ENCODE measurements around the gene LCMT1. TPM values are rescaled to one million over a fixed set of nuclear protein-coding genes. Genes with fewer than 3 reads are reported as not detected.

LCMT1 gene
- total and polyA plus RNA-seq, 9 of the 15 experiments (the other 6 are each of a cell fraction or from before 2014, with no cell fraction given), result 20.0 to 42.8 (median 32.3) TPM

- in situ Hi-C loops (cut with MboI), result no loop called here
- BruUV-seq (replicated peaks), result no TSS peak
Observed at GRCh38 chr16:25134166-25134700, 22.7 kb downstream of the LCMT1 start.

More at GRCh38 chr16:25134166-25134700, 22.7 kb downstream of the LCMT1 start:
- Histone ChIP-seq H3K9me1 (ENCODE audit: control insufficient read depth, insufficient read depth, low read length) (no peaks in the 10 kb centered on the region), H3K36me3 (ENCODE audit: control insufficient read depth, insufficient read depth, low read length) (peaks cover 25% of the 10 kb centered on the region), H2AFZ (ENCODE audit: low read depth, low read length) (no peak overlapping the region), H3K9me3 (replicated peaks; ENCODE audit: control insufficient read depth, insufficient read depth, low read depth, low read length) (no peaks in the 10 kb centered on the region), H3K4me1 (replicated peaks in 1 of 2; ENCODE audit: control insufficient read depth in 2 of 2, insufficient read depth in 2 of 2, low read length in 2 of 2) (no peaks in the 10 kb centered on the region), H3K9ac (ENCODE audit: insufficient read depth in 1 of 2, low read depth in 2 of 2, low read length in 2 of 2) (no peak overlapping the region), H3K27ac (ENCODE audit: extremely low read depth, low read depth, low read length) (no peak overlapping the region), H3K27me3 (ENCODE audit: control insufficient read depth in 2 of 2, insufficient read depth in 2 of 2, low read length in 2 of 2) (no peaks in the 10 kb centered on the region), H3K4me3 (no peak overlapping the region), H4K20me1 (replicated peaks; ENCODE audit: control insufficient read depth, insufficient read depth, low read length) (no peaks in the 10 kb centered on the region), H3K79me2 (ENCODE audit: control insufficient read depth, insufficient read depth, low read length) (no peaks in the 10 kb centered on the region), H3K4me2 (ENCODE audit: insufficient read depth, low read length) (no peak overlapping the region)
- FAIRE-seq, result no peak
- 69% methylated on average over 4 of the region's 4 CpGs for WGBS (ENCODE audit: insufficient coverage, low coverage, missing lambda C conversion rate)
- no peak for DNase-seq (ENCODE audit: extremely low read depth in 1 of 4, low spot score in 3 of 4)
- ChIA-PET POLR2A (interaction anchor here (0.5 to 0.6 kb wide), 2 partner anchors 20 to 61 kb away, joined by 3 read pairs; no protein-coding TSS in a partner anchor), CTCF (ENCODE audit: low intra/inter-chr PET ratio) (no interaction called here)
- ATAC-seq, result no peak
- intact Hi-C loops (cut with micrococcal nuclease), result no loop called here
- TF ChIP-seq BRD9 (IDR thresholded peaks at IDR 0.05; ENCODE audit: low read depth, partially characterized antibody) (no peak), ZBTB9 (CRISPR knock-in tag; IDR thresholded peaks at IDR 0.05) (no peak), BCOR (IDR thresholded peaks at IDR 0.05) (no peak), MAFF (IDR thresholded peaks at IDR 0.05; ENCODE audit: low read length) (no peak), HNRNPK (IDR thresholded peaks at IDR 0.05; ENCODE audit: low read depth, low read length, poor library complexity, severe bottlenecking) (no peak), CREBBP (IDR thresholded peaks at IDR 0.05; ENCODE audit: low read depth, low read length) (no peak), GABPB2 (CRISPR knock-in tag; conservative IDR thresholded peaks at IDR 0.05) (no peak), E2F3 (CRISPR knock-in tag; IDR thresholded peaks at IDR 0.05) (no peak), NFE2L1 (tag; IDR thresholded peaks at IDR 0.05; ENCODE audit: borderline replicate concordance, low read depth) (no peak), ZBTB12 (CRISPR knock-in tag; IDR thresholded peaks at IDR 0.05) (no peak), TAF15 (IDR thresholded peaks at IDR 0.05; ENCODE audit: low read depth, low read length) (no peak), ZNF668 (CRISPR knock-in tag; IDR thresholded peaks at IDR 0.05) (no peak), DACH1 (IDR thresholded peaks at IDR 0.05; ENCODE audit: partially characterized antibody) (no peak), EP400 (IDR thresholded peaks at IDR 0.05) (no peak), HNRNPL (IDR thresholded peaks at IDR 0.05; ENCODE audit: low read depth, low read length) (no peak), SMC3 (conservative IDR thresholded peaks at IDR 0.05; ENCODE audit: insufficient read depth, low read depth, low read length) (no peak), CHAMP1 (IDR thresholded peaks at IDR 0.05) (no peak), STAG1 (CRISPR knock-in tag; IDR thresholded peaks at IDR 0.05; ENCODE audit: borderline replicate concordance) (no peak), ZZZ3 (IDR thresholded peaks at IDR 0.05) (no peak), ELF1 (tag; IDR thresholded peaks at IDR 0.05) (no peak)

Data from K562 (cell line).